GM18505 (cell line): Measurements from ENCODE around the gene AUP1.
A peak's percentile ranks its signal among the peaks of the same experiment; 100 is the strongest.
"Not testable (repeated sequence)": the region's sequence is repeated elsewhere in the genome, so short reads cannot be mapped to it uniquely, and the experiment has no call there.

Experiments
- ATAC-seq: cut with Tn5 transposase; IDR thresholded peaks from one replicate; pipeline ENCODE4 v1.9.1; 2021; ENCODE audit not compliant: unreplicated experiment
- POLR2A ChIP-seq: IDR thresholded peaks from 4 replicates; pipeline ENCODE4 v1.6.1; 2011; ENCODE audit warnings: borderline replicate concordance; ENCODE audit not compliant: insufficient read depth, insufficient read length; ENCODE audit errors: extremely low read depth

Gene AUP1

GRCh38 chr2:74566076-74566753 is 36.7 kb upstream of the AUP1 start:
- no peak for ATAC-seq
- TF ChIP-seq POLR2A, result no peak

- TF ChIP-seq POLR2A, result no peak
- no peak for ATAC-seq
These were observed 34.7 kb upstream of the AUP1 start for GRCh38 chr2:74564222-74564621.

GRCh38 chr2:74562126-74562775 is 32.7 kb upstream of the AUP1 start:
- no peak for ATAC-seq
- TF ChIP-seq POLR2A, result no peak

DNA sequence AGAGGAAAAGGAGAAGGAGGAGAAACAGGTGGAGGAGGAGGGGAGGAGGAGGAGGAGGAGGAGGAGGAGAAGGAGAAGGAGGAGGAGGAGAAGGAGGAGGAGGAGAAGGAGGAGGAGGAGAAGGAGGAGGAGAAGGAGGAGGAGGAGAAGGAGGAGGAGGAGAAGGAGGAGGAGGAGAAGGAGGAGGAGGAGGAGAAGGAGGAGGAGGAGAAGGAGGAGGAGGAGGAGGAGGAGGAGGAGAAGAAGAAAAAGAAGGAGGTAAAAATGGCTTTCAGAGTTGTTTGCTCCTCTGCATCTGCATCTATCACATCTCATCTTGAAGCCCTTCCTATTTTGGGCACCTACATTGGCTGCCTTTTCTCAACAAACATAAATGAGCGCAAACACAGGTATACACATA is 31.5 kb upstream of the AUP1 start:
- not testable (repeated sequence) for ATAC-seq

DNA sequence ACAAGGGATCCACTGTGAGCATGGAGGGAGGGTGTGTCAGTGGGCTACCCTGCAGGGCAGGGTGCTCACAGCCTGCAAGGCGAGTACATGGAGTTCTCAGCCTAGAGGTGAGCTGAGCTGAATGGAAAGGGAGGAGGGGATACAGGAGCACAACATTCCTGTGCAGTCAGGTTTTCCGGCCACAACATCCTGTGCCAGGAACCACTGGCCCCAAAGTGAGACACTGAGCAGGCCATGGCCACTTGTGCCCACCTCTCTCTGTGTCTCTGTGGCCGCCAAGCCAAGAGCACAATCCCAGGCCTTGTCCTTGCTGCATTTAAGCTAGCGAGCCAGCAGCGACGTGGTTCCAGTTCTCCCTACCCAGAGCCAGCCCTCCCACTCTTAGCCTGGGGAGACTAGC is 31.1 kb upstream of the AUP1 start:
- ATAC-seq, result no peak
- TF ChIP-seq POLR2A, result no peak

GRCh38 chr2:74559912-74560311 is 30.4 kb upstream of the AUP1 start:
- TF ChIP-seq POLR2A, result no peak
- ATAC-seq, result no peak

GRCh38 chr2:74558284-74559230 is 29.1 kb upstream of the AUP1 start:
- TF ChIP-seq POLR2A, result peak; percentile 45
- no peak for ATAC-seq

DNA sequence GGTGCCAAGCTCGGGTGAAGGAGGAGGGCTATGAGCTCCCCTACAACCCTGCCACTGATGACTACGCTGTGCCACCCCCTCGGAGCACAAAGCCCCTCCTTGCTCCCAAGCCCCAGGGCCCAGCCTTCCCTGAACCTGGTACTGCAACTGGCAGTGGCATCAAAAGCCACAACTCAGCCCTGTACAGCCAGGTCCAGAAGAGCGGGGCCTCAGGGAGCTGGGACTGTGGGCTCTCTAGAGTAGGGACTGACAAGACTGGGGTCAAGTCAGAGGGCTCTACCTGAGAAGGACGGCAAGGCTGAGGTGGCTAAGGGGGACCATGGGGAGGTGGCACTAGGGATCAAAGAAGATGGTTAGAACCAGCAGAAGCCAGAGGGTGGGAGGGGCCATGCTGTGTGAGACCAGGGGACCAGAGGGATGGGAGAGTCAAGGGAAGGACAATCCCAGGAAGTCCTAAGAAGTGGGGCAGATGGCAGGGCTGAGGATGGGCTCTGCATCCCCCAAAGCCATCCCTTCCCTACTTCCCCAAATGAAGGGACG is 27.4 kb upstream of the AUP1 start:
- no peak for ATAC-seq

GRCh38 chr2:74556159-74556558 is 26.7 kb upstream of the AUP1 start:
- ATAC-seq, result no peak
- TF ChIP-seq POLR2A, result no peak

More for the DNA sequence above, 27.4 kb upstream of the AUP1 start:
- no peak for TF ChIP-seq POLR2A

GRCh38 chr2:74555610-74556103 is 26.2 kb upstream of the AUP1 start:
- TF ChIP-seq POLR2A, result no peak
- no peak for ATAC-seq

- ATAC-seq, result no peak
- TF ChIP-seq POLR2A, result peak; percentile 37
These were observed 25.5 kb upstream of the AUP1 start for GRCh38 chr2:74554820-74555531.

GRCh38 chr2:74553892-74554819 is 24.6 kb upstream of the AUP1 start, which contains the start of the genes DOK1 and LOXL3:
Gene DOK1, plus strand, starts transcription at chr2:74554720. Its CDS starts 35 bp downstream, at chr2:74554755.
Gene LOXL3, minus strand, starts transcription at chr2:74553942. Its CDS starts 1,308 bp downstream, at chr2:74552634.
- TF ChIP-seq POLR2A, result no peak
- ATAC-seq, result peak; percentile 48
